Activated CD8-positive, alpha-beta memory T cell treated with anti-CD3 and anti-CD28 coated beads, Interleukin-2, amount 50 U/mL, for 24 hours (primary cell): ENCODE results near the gene ISLR.
"Not testable (repeated sequence)": the region's sequence is repeated elsewhere in the genome, so short reads cannot be mapped to it uniquely, and the experiment has no call there.

Experiments used
- DNase-seq: peaks from one replicate; pipeline ENCODE4 v3.0.0-alpha.2; 2020; ENCODE audit errors: extremely low read depth

The ISLR gene

GRCh38 chr15:74136814-74137536 lies 36.5 kb upstream of the ISLR start:
- no peak for DNase-seq

- DNase-seq, result no peak
Measured at GRCh38 chr15:74137537-74137894, 36.0 kb upstream of the ISLR start.

- DNase-seq, result no peak
Measured at GRCh38 chr15:74138642-74139041, 34.9 kb upstream of the ISLR start.

- no peak for DNase-seq
Measured at GRCh38 chr15:74141591-74141990, 31.9 kb upstream of the ISLR start.

- DNase-seq, result no peak
Measured at GRCh38 chr15:74144153-74144775, 29.2 kb upstream of the ISLR start.

- DNase-seq, result no peak
Measured at GRCh38 chr15:74146277-74146800, 27.2 kb upstream of the ISLR start.

- no peak for DNase-seq
Measured at GRCh38 chr15:74147051-74147450, 26.5 kb upstream of the ISLR start.

DNA sequence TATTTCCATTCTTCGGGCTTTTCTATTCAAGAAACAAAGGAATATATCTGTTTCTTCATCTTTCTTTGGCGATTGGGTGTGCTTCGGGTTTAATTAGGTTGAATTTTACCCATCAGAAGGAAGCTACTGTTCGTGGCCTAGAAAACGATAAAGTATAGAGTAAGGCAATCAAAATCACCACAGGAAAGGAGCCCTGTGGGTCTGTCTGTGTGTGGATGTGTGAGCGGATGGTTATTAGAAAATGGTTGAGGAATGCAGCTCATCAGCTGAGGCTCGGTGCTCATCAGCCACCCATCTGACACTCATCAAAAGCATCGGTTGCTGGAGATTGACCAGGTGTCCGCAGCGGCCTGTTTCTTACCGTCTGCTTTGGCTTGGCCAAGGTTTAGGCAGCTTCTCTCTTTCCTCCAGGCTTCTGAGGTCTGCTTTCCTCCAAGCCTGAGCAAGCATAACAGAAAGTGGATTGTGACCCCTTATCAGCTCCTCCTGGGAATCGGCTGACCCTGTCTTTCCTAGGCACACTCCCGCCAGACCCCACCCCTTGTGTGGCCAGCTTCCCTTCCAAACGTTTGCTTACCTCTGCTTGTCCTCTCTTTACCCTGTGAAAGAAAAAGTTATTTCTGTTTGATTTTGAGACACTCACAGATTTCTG lies 17.6 kb upstream of the ISLR start:
- DNase-seq, result no peak

- DNase-seq, result no peak
Measured at GRCh38 chr15:74156678-74157411, 16.7 kb upstream of the ISLR start.

- DNase-seq, result no peak
Measured at GRCh38 chr15:74157868-74158827, 15.4 kb upstream of the ISLR start.

- DNase-seq, result no peak
Measured at GRCh38 chr15:74158855-74159650, 14.5 kb upstream of the ISLR start.

DNA sequence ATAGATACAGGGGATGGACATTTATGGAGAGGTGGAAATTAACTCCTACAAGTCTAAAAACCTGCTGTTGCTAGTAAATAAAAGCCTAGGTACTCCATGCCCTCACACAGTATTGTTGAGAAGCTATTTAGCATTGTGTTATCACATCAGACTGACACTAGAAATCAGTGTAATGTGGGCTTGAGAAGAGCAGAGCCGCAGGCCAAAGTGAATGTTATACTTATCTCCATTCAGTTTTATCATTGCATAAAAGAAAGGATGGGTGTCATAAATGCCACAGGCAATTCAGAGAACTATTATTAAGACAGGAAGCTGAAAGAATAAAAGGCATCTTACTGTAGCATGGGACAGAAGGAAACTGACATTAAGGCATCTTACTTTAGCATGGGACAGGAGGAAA lies 13.7 kb upstream of the ISLR start:
- no peak for DNase-seq

DNA sequence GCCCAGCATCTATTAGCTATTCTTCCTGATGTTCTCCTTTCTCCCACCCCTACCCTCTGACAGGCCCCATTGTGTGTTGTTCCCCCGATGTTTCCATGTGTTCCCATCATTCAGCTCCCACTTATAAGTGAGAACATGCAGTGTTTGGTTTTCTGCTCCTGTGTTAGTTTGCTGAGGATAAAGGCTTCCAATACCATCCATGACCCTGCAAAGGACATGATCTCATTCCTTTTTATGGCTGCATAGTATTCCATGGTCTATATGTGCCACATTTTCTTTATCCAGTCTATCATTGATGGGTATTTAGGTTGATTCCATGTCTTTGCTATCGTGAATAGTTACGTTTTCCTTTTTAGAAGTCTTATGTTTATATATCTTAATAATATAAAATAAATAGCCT lies 13.1 kb upstream of the ISLR start:
- not testable (repeated sequence) for DNase-seq

DNA sequence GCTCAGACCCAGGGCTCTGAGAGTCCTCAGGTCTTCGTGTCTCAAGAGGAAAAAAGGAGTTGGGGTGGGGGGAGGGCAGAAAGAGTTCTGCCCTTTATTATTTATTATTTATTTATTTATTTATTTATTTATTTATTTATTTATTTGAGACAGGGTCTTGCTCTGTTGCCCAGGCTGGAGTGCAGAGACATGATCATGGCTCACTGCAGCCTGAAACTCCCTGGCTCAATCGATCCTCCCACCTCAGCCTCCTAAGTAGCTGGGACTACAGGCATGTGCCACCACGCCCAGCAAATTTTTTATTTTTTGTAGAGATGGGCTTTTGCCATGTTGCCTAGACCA lies 11.3 kb upstream of the ISLR start:
- not testable (repeated sequence) for DNase-seq

DNA sequence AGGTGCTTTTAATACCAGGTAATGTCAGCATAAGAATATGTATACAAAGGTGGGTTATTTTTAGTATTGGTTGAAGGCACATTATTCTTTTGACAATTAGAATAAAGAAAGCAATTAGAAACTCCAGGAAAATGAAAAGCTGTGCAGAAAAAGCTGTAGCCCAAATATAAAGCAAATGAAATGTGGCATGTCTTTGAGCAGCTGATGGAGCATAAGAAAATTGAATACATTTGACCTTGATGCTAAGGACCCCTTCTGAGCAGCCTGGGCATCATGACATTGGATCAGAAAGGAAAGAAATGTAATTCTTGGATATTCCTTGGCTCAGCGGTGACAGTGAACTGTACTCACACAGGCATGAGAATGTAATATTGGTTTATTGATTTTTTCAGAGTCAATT lies 8.0 kb upstream of the ISLR start:
- no peak for DNase-seq

DNA sequence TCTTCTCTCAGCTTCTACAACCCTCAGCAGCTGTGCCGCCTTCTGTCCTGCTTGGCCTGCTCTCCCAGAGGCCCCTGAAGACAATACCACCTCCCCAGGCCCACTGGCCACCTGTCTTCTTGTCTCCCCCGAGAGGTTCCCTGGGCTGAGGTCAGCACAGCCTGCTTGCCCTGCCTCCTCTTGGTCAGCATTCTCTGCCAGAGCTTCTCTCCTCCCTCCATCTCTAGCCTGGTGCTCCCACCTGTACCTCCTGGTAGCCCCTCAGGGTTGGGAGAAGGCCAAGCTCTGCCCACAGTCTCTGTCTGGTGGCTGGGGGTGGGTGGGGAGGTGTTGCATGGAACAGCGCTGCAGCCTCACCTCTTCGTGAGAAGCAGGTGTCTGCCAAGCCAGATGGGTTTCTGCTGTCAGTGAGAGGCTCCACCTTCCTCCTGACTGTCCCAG lies 5.6 kb upstream of the ISLR start:
- no peak for DNase-seq

DNA sequence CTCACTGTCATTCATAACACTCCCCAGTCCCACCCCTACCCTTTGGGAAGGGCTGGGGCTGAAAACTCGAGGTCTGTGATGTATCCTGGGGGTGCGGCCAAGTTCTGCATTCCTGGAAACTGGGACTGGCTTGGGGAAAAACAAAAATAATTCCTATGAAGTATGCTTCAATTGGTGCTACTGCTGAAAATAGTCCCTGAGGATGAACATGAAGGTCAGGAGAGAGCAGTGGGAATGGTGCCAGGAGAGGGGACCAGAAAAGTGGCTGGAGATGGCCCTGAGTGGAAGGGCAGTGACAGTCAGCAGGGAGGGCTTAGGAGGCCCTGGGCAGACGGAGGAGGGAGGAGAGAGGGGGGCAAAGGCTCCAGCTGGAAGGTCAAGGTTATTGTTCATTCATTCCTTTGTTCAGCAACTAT lies 4.8 kb upstream of the ISLR start:
- no peak for DNase-seq

DNA sequence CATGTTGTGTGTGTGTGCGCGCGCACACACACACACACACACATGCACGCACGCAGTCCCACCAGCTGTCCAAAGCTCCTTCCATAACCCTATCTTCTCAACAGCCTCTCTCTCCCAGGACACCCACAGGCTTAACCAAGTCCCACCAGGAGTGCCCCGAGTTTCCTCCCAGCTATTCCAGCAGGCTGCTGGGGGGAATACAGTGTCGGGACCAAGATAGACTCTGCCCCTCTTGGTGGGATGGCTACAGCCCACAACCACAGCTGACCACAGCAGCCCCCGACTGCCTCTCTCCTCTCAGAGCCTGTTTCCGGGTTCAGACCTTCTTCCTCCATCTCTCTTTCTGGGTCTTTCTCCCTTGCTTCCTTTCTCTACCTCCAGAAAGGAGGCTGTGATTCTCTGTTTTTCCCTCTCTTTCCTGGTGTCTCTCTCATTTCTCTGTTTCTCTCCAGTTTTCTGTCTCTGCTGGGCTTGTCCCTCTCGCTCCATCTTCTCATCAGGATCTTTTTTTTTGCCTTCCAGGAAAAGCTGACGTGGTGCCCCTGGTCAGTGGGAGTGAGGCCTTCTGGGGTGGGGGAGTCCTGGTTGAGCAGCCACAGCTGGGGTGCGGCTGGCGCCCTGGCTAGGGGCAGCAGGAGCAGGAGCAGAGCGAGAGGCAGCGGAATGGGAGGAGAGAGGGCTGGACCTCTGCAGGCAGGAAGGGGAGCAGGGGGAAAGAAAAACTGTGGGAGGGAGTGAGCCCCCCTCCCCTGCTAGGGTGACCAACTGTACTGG lies 3.3 kb upstream of the ISLR start:
- no peak for DNase-seq

GRCh38 chr15:74170875-74171578 lies 2.5 kb upstream of the ISLR start:
- DNase-seq, result no peak
